Spinal cord (tissue), 10 donors: ENCODE measurements around the gene EVX2. TPM values are rescaled to one million over a fixed set of nuclear protein-coding genes. Genes with fewer than 3 reads are reported as not detected.
A peak's percentile ranks its signal among the peaks of the same experiment; 100 is the strongest.

ENCODE experiments used
- DNase-seq, 6 donors: peaks; one replicate each; pipeline versions ENCODE4 v3.0.0 to v3.0.0-alpha.2; 2013 to 2015; ENCODE audit warnings: low spot score in 6 of 6, low read depth in 4 of 6
- H3K27ac ChIP-seq: one replicate; pipeline ENCODE4 v1.5.1; 2013; ENCODE audit warnings: low read depth, low read length, control low read depth
- H3K27me3 ChIP-seq: one replicate; pipeline ENCODE4 v1.6.1; 2013; ENCODE audit warnings: low read length; ENCODE audit not compliant: control insufficient read depth, insufficient read depth
- H3K36me3 ChIP-seq: one replicate; pipeline ENCODE4 v1.6.1; 2013; ENCODE audit warnings: low read length; ENCODE audit not compliant: control insufficient read depth, insufficient read depth
- H3K4me1 ChIP-seq: one replicate; pipeline ENCODE4 v1.6.1; 2013; ENCODE audit warnings: low read length; ENCODE audit not compliant: control insufficient read depth, insufficient read depth
- H3K4me3 ChIP-seq: one replicate; pipeline ENCODE4 v1.5.1; 2013; ENCODE audit warnings: low read depth, low read length, control low read depth
- H3K9me3 ChIP-seq: one replicate; pipeline ENCODE4 v1.6.1; 2013; ENCODE audit warnings: low read length; ENCODE audit not compliant: control insufficient read depth, insufficient read depth
- WGBS: methylation state at CpG from one replicate; pipeline ENCODE4 v1.1.5; 2013; ENCODE audit warnings: missing lambda C conversion rate; ENCODE audit not compliant: insufficient coverage; 5-methylcytosine and 5-hydroxymethylcytosine counted together
- polyA plus RNA-seq, 2 donors: library from polyadenylated mRNA; unstranded; fragments of 120-200 nt; gene quantifications; one replicate each; pipeline ENCODE4 v1.2.1, GENCODE V29; 2013; ENCODE audit not compliant: insufficient read length in 2 of 2
- total RNA-seq, 2 donors: library from RNA; depleted of rRNA in 1 of 2; stranded (reverse); fragments of 120-200 nt in 1 of 2; fragments of >200 nt in 1 of 2; gene quantifications; one replicate each; pipeline versions ENCODE4 v1.2.3 to v1.2.4, GENCODE V29; 2013 to 2014
- donor health status: healthy.

EVX2 gene
- total and polyA plus RNA-seq, 4 donors = 0.17 to 1.1 (median 0.67) TPM

- WGBS = 15% methylated on average over 40 of the region's 49 CpGs
- Histone ChIP-seq H3K4me1 (peaks cover 44% of the 10 kb centered on the region), H3K27ac (peak overlapping the region; percentile 93), H3K27me3 (peaks cover 31% of the 10 kb centered on the region), H3K4me3 (peak overlapping the region; percentile 69), H3K9me3 (no peaks in the 10 kb centered on the region), H3K36me3 (peaks cover 7% of the 10 kb centered on the region)
- DNase-seq = peak in 2 of 6 donors; percentile 74 to 81
Measured at GRCh38 chr2:176128172-176128981, 44.6 kb upstream of the EVX2 start.

- Histone ChIP-seq H3K27ac (peak overlapping the region; percentile 93), H3K27me3 (peaks cover 34% of the 10 kb centered on the region), H3K4me3 (peak overlapping the region; percentile 69)
Measured at GRCh38 chr2:176127774-176128072, 44.0 kb upstream of the EVX2 start.

GRCh38 chr2:176126929-176127773 is 43.4 kb upstream of the EVX2 start:
- Histone ChIP-seq H3K4me1 (peaks cover 45% of the 10 kb centered on the region), H3K36me3 (peaks cover 7% of the 10 kb centered on the region), H3K4me3 (peak overlapping the region; percentile 69), H3K9me3 (no peaks in the 10 kb centered on the region), H3K27ac (peak overlapping the region; percentile 93), H3K27me3 (peaks cover 39% of the 10 kb centered on the region)
- 20% methylated on average over 2 of the region's 13 CpGs for WGBS
- DNase-seq = peak in 3 of 6 donors; percentile 87 to 94 (median 91)

More at GRCh38 chr2:176127774-176128072, 44.0 kb upstream of the EVX2 start:
- peak in 1 of 6 donors; percentile 47 for DNase-seq
- peaks cover 41% of the 10 kb centered on the region for H3K4me1 ChIP-seq
- WGBS = no CpG with 5 or more reads among the region's 4 CpGs
- H3K9me3 ChIP-seq = no peaks in the 10 kb centered on the region
- peaks cover 7% of the 10 kb centered on the region for H3K36me3 ChIP-seq

GRCh38 chr2:176125772-176126054 is 42.0 kb upstream of the EVX2 start:
- no peak for DNase-seq
- Histone ChIP-seq H3K27ac (peak overlapping the region; percentile 64), H3K27me3 (peaks cover 54% of the 10 kb centered on the region), H3K4me3 (no peak overlapping the region), H3K9me3 (no peaks in the 10 kb centered on the region), H3K4me1 (peaks cover 50% of the 10 kb centered on the region), H3K36me3 (peaks cover 7% of the 10 kb centered on the region)
- WGBS = 51% methylated on average over 2 of the region's 6 CpGs

- Histone ChIP-seq H3K9me3 (no peaks in the 10 kb centered on the region), H3K27me3 (peaks cover 59% of the 10 kb centered on the region), H3K4me3 (peak overlapping the region; percentile 51), H3K4me1 (peaks cover 50% of the 10 kb centered on the region), H3K36me3 (peaks cover 7% of the 10 kb centered on the region), H3K27ac (peak overlapping the region; percentile 64)
- 54% methylated on average over 8 of the region's 9 CpGs for WGBS
- DNase-seq = no peak
Measured at GRCh38 chr2:176124947-176125771, 41.4 kb upstream of the EVX2 start.

- Histone ChIP-seq H3K27me3 (peaks cover 67% of the 10 kb centered on the region), H3K4me3 (peak overlapping the region; percentile 51), H3K36me3 (peaks cover 7% of the 10 kb centered on the region), H3K27ac (peak overlapping the region; percentile 64), H3K9me3 (no peaks in the 10 kb centered on the region), H3K4me1 (peaks cover 49% of the 10 kb centered on the region)
- WGBS = 28% methylated on average over 29 of the region's 34 CpGs
- no peak for DNase-seq
Measured at GRCh38 chr2:176124110-176124946, 40.6 kb upstream of the EVX2 start.

GRCh38 chr2:176123411-176124109 is 39.8 kb upstream of the EVX2 start:
- Histone ChIP-seq H3K9me3 (no peaks in the 10 kb centered on the region), H3K4me3 (peak overlapping the region; percentile 51), H3K4me1 (peaks cover 44% of the 10 kb centered on the region), H3K27me3 (peaks cover 74% of the 10 kb centered on the region), H3K27ac (peak overlapping the region; percentile 64), H3K36me3 (peaks cover 7% of the 10 kb centered on the region)
- peak in 1 of 6 donors; percentile 30 for DNase-seq
- WGBS = 9% methylated on average over 38 of the region's 40 CpGs

GRCh38 chr2:176122683-176123410 is 39.1 kb upstream of the EVX2 start, which contains the start of gene HOXD9:
HOXD9 (plus strand) TSS chr2:176122719; CDS start chr2:176122769, 50 bp downstream.
- Histone ChIP-seq H3K4me1 (peaks cover 41% of the 10 kb centered on the region), H3K9me3 (no peaks in the 10 kb centered on the region), H3K4me3 (peak within 1 kb of the TSS; percentile 51), H3K27ac (peak within 1 kb of the TSS; percentile 64), H3K36me3 (peaks cover 7% of the 10 kb centered on the region), H3K27me3 (peaks cover 78% of the 10 kb centered on the region)
- under 1% methylated on average over 76 of the region's 84 CpGs for WGBS
- DNase-seq = no peak
